Endothelial cell of umbilical vein (primary cell): ENCODE data around the gene MAGEB6B.

Source experiments
- MYC ChIP-seq: IDR thresholded peaks from one replicate; pipeline ENCODE4 v1.6.1; 2011; ENCODE audit warnings: mild to moderate bottlenecking, low read depth, low read length
- TF ChIP-seq, protein P1 (sequence below), 2 donors: IDR thresholded peaks; 1 replicate in 1 of 2; 2 replicates in 1 of 2; pipeline ENCODE4 v1.5.1; 2011; ENCODE audit warnings: low read length in 2 of 2, mild to moderate bottlenecking in 2 of 2, moderate library complexity in 2 of 2, control low read depth in 1 of 2, inconsistent platforms in 1 of 2, low read depth in 1 of 2; ENCODE audit not compliant: insufficient read depth in 1 of 2; ENCODE audit errors: extremely low read depth in 1 of 2
- TF ChIP-seq, protein P2 (sequence below): IDR thresholded peaks from 2 replicates; pipeline ENCODE4 v1.6.1; 2011; ENCODE audit not compliant: insufficient read depth, insufficient read length

DNA sequence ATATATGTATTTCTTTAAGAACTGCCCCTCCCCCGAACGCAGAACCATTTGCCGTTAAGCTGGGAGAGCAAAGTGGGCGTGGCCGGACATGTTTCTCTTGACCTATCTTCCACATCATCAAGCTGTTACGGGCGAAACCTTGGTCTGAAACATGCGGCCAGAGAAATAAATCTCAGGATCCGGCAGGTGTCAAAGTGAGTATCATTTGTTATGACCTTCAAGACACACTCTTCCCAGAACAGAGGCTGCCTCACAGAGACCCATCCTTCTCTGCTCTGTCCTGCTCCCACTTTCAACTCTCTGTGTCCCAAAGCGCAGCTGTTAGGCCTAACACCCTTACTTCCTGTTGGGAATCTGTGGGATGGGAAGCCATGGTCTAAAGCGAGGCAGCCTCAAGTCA, 22.1 kb upstream of the MAGEB6B start, which contains the start of gene MAGEB18:
- TF ChIP-seq, protein P1, sequence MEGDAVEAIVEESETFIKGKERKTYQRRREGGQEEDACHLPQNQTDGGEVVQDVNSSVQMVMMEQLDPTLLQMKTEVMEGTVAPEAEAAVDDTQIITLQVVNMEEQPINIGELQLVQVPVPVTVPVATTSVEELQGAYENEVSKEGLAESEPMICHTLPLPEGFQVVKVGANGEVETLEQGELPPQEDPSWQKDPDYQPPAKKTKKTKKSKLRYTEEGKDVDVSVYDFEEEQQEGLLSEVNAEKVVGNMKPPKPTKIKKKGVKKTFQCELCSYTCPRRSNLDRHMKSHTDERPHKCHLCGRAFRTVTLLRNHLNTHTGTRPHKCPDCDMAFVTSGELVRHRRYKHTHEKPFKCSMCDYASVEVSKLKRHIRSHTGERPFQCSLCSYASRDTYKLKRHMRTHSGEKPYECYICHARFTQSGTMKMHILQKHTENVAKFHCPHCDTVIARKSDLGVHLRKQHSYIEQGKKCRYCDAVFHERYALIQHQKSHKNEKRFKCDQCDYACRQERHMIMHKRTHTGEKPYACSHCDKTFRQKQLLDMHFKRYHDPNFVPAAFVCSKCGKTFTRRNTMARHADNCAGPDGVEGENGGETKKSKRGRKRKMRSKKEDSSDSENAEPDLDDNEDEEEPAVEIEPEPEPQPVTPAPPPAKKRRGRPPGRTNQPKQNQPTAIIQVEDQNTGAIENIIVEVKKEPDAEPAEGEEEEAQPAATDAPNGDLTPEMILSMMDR (IDR thresholded peaks at IDR 0.05; ENCODE audit: extremely low read depth in 1 of 2, insufficient read depth in 1 of 2, low read depth in 1 of 2, low read length in 2 of 2): no peak
- TF ChIP-seq, protein P2, sequence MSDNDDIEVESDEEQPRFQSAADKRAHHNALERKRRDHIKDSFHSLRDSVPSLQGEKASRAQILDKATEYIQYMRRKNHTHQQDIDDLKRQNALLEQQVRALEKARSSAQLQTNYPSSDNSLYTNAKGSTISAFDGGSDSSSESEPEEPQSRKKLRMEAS: no peak
- no peak for TF ChIP-seq MYC
